Smooth muscle cell (in vitro differentiated cells): ENCODE measurements around the gene RBCK1. TPM values are rescaled to one million over a fixed set of nuclear protein-coding genes. Genes with fewer than 3 reads are reported as not detected.
A peak's percentile ranks its signal among the peaks of the same experiment; 100 is the strongest.

ENCODE experiments used
- DNase-seq: peaks from one replicate; lab custom pipeline; 2025; ENCODE audit not compliant: unreplicated experiment; lab: John Stamatoyannopoulos, UW
- H2AFZ ChIP-seq: fragments of 200-600 bp; sonication (generic); 2 replicates; pipeline ENCODE4 v1.6.0; 2016; ENCODE audit warnings: antibody characterized with exemption, low read depth, mild to moderate bottlenecking
- H3F3A ChIP-seq: fragments of 200-600 bp; sonication (generic); 2 replicates; pipeline ENCODE4 v1.6.0; 2017; ENCODE audit warnings: antibody characterized with exemption, low read depth
- H3K27ac ChIP-seq: fragments of 200-600 bp; sonication (generic); 2 replicates; pipeline ENCODE4 v1.5.1; 2016; ENCODE audit warnings: low read depth, mild to moderate bottlenecking
- H3K27me3 ChIP-seq: fragments of 200-600 bp; sonication (generic); 2 replicates; pipeline ENCODE4 v1.6.1; 2016; ENCODE audit warnings: low read depth, mild to moderate bottlenecking
- H3K36me3 ChIP-seq: fragments of 200-600 bp; sonication (generic); 2 replicates; pipeline ENCODE4 v1.5.1; 2016; ENCODE audit warnings: low read depth
- H3K4me1 ChIP-seq: fragments of 200-600 bp; sonication (generic); 2 replicates; pipeline ENCODE4 v1.5.1; 2016; ENCODE audit warnings: low read depth
- H3K4me2 ChIP-seq: fragments of 200-600 bp; sonication (generic); 2 replicates; pipeline ENCODE4 v1.6.0; 2016; ENCODE audit warnings: mild to moderate bottlenecking
- H3K4me3 ChIP-seq: fragments of 200-600 bp; sonication (generic); 2 replicates; pipeline ENCODE4 v1.5.1; 2016; ENCODE audit warnings: mild to moderate bottlenecking
- H3K79me2 ChIP-seq: fragments of 200-600 bp; sonication (generic); 2 replicates; pipeline ENCODE4 v1.6.0; 2016; ENCODE audit warnings: low read depth, mild to moderate bottlenecking
- H3K9ac ChIP-seq: fragments of 200-600 bp; sonication (generic); 2 replicates; pipeline ENCODE4 v1.6.0; 2016; ENCODE audit warnings: low read depth
- H3K9me3 ChIP-seq: fragments of 200-600 bp; sonication (generic); replicated peaks from 2 replicates; pipeline ENCODE4 v1.5.1; 2016; ENCODE audit warnings: low read depth
- H4K20me1 ChIP-seq: fragments of 200-600 bp; sonication (generic); 2 replicates; pipeline ENCODE4 v1.6.0; 2016; ENCODE audit warnings: low read depth
- CTCF ChIP-seq: fragments of 200-600 bp; sonication (generic); IDR thresholded peaks from 2 replicates; pipeline ENCODE4 v1.5.1; 2017; ENCODE audit warnings: borderline replicate concordance, mild to moderate bottlenecking, antibody characterized with exemption; ENCODE audit not compliant: insufficient read depth, poor library complexity, severe bottlenecking
- WGBS: methylation state at CpG from one replicate; pipeline ENCODE4 v1.1.7; 2016; ENCODE audit warnings: low lambda C conversion rate; 5-methylcytosine and 5-hydroxymethylcytosine counted together
- polyA plus RNA-seq: library from polyadenylated mRNA; unstranded; fragments of >200 nt; fragmentation: Nextera tagmentation; extraction: Ambion mirVana; gene quantifications from 2 replicates; pipeline ENCODE4 v1.2.1, GENCODE V29; 2016
- total RNA-seq: library from RNA; depleted of rRNA; stranded (reverse); fragments of >200 nt; gene quantifications from 2 replicates; pipeline ENCODE4 v1.2.3, GENCODE V29; 2014

Gene RBCK1
- total and polyA plus RNA-seq, 2 experiments from 2014 or later: 43.0 to 53.9 TPM

GRCh38 chr20:430091-430999, 22.2 kb downstream of the RBCK1 start:
- no peaks in the 10 kb centered on the region for H3K79me2 ChIP-seq
- no peaks in the 10 kb centered on the region for H3K4me1 ChIP-seq
- TF ChIP-seq CTCF: no peak
- H3F3A ChIP-seq: peaks cover 7% of the 10 kb centered on the region
- no peak overlapping the region for H3K4me3 ChIP-seq
- WGBS: 96% methylated on average over 21 of the region's 21 CpGs
- no peak overlapping the region for H3K27ac ChIP-seq
- H3K9me3 ChIP-seq: no peaks in the 10 kb centered on the region
- H4K20me1 ChIP-seq: peaks cover 8% of the 10 kb centered on the region
- no peak overlapping the region for H3K9ac ChIP-seq
- no peaks in the 10 kb centered on the region for H3K36me3 ChIP-seq
- DNase-seq: no peak
- no peak overlapping the region for H3K4me2 ChIP-seq
- H3K27me3 ChIP-seq: no peaks in the 10 kb centered on the region
- no peak overlapping the region for H2AFZ ChIP-seq

- Histone ChIP-seq H3K4me2 (no peak overlapping the region), H3F3A (peaks cover 7% of the 10 kb centered on the region), H3K79me2 (no peaks in the 10 kb centered on the region), H4K20me1 (peaks cover 8% of the 10 kb centered on the region), H2AFZ (no peak overlapping the region), H3K4me3 (no peak overlapping the region), H3K4me1 (no peaks in the 10 kb centered on the region), H3K27ac (no peak overlapping the region), H3K9me3 (no peaks in the 10 kb centered on the region), H3K36me3 (no peaks in the 10 kb centered on the region), H3K9ac (no peak overlapping the region), H3K27me3 (no peaks in the 10 kb centered on the region)
- no peak for DNase-seq
- peak; percentile 31 for TF ChIP-seq CTCF
- 83% methylated on average over 17 of the region's 17 CpGs for WGBS
Observed at GRCh38 chr20:431012-431904, 23.2 kb downstream of the RBCK1 start.

GRCh38 chr20:432208-432607, 24.1 kb downstream of the RBCK1 start:
- Histone ChIP-seq H3K9ac (no peak overlapping the region), H3F3A (peaks cover 7% of the 10 kb centered on the region), H3K36me3 (no peaks in the 10 kb centered on the region)

More at GRCh38 chr20:432208-432607, 24.1 kb downstream of the RBCK1 start:
- DNase-seq: no peak
- peaks cover 8% of the 10 kb centered on the region for H4K20me1 ChIP-seq
- H3K4me2 ChIP-seq: no peak overlapping the region
- 96% methylated on average over 13 of the region's 13 CpGs for WGBS
- H3K27me3 ChIP-seq: no peaks in the 10 kb centered on the region
- no peak overlapping the region for H2AFZ ChIP-seq
- H3K27ac ChIP-seq: no peak overlapping the region
- no peak for TF ChIP-seq CTCF
- no peak overlapping the region for H3K4me3 ChIP-seq
- H3K79me2 ChIP-seq: no peaks in the 10 kb centered on the region
- no peaks in the 10 kb centered on the region for H3K4me1 ChIP-seq
- H3K9me3 ChIP-seq: no peaks in the 10 kb centered on the region
